HepG2 (cell line): Measurements from ENCODE around the gene KRTAP10-9. TPM values are rescaled to one million over a fixed set of nuclear protein-coding genes. Genes with fewer than 3 reads are reported as not detected.

ENCODE experiments used
- ATAC-seq: fragments of 200-7000 bp; cut with Tn5 transposase; 3 replicates; pipeline ENCODE4 v1.9.1; 2020; ENCODE audit warnings: mild to moderate bottlenecking, moderate library complexity
- BruUV-seq: library from RNA; stranded (reverse); fragments of 400-500 nt; replicated peaks from 2 replicates; lab custom pipeline; 2021; lab: Mats Ljungman, UMichigan
- CTCF ChIA-PET: fragments of 300-600 bp; formaldehyde crosslinking; extraction: SDS; loops from one replicate; lab custom pipeline; 2021; ENCODE audit warnings: low total read pairs, inconsistent platforms, low intra/inter-chr PET ratio; lab: Yijun Ruan, JAX
- POLR2A ChIA-PET: fragments of 350-600 bp; sonication (Branson Sonifier 250); formaldehyde crosslinking; loops from one replicate; lab custom pipeline; 2020; ENCODE audit warnings: antibody characterized with exemption, inconsistent platforms; lab: Yijun Ruan, JAX
- DNase-seq: peaks from one replicate; pipeline ENCODE4 v3.0.0-alpha.2; 2015; ENCODE audit warnings: low spot score
- FAIRE-seq: peaks from 3 replicates; lab custom pipeline; 2011; peaks lifted over from hg19 to GRCh38; lab: Jason Lieb, UNC
- H2AFZ ChIP-seq: one replicate; pipeline ENCODE4 v1.6.1; 2011; ENCODE audit warnings: low read length, inconsistent platforms
- H3K27ac ChIP-seq: fragments of 300-600 bp; 3 replicates; pipeline ENCODE4 v1.8.0; 2011; ENCODE audit warnings: mixed run types, mild to moderate bottlenecking, mixed read lengths, low read length, inconsistent platforms; ENCODE audit not compliant: insufficient read depth; ENCODE audit errors: extremely low read length
- H3K27me3 ChIP-seq, 2 experiments: fragments of 200-600 bp in 1 of 2; 2 replicates in 1 of 2; 3 replicates in 1 of 2; pipeline versions ENCODE4 v1.6.0 to v1.8.0; 2011; ENCODE audit warnings: low read length in 2 of 2, mild to moderate bottlenecking in 2 of 2, moderate library complexity in 2 of 2, inconsistent platforms in 1 of 2; ENCODE audit not compliant: insufficient read depth in 2 of 2, control insufficient read depth in 1 of 2
- H3K36me3 ChIP-seq, 2 experiments: fragments of 200-600 bp in 1 of 2; replicated peaks in 1 of 2; 2 replicates in 1 of 2; 3 replicates in 1 of 2; pipeline versions ENCODE4 v1.5.1 to v1.8.0; 2011; ENCODE audit warnings: low read length in 2 of 2, inconsistent platforms in 1 of 2; ENCODE audit not compliant: insufficient read depth in 2 of 2, control insufficient read depth in 1 of 2
- H3K4me1 ChIP-seq: 2 replicates; pipeline ENCODE4 v1.5.1; 2012; ENCODE audit warnings: low read length, inconsistent platforms; ENCODE audit not compliant: insufficient read depth
- H3K4me2 ChIP-seq: 2 replicates; pipeline ENCODE4 v1.6.0; 2011; ENCODE audit warnings: low read depth, low read length, inconsistent platforms
- H3K4me3 ChIP-seq, 3 experiments: fragments of 200-600 bp in 1 of 3; sonication (generic), shearing (Covaris generic) in 1 of 3; replicated peaks in 1 of 3; 2 replicates each; pipeline ENCODE4 v1.5.1; 2011 to 2016; ENCODE audit warnings: low read length in 3 of 3, inconsistent platforms in 2 of 3, low read depth in 2 of 3, mild to moderate bottlenecking in 2 of 3, control low read depth in 1 of 3, mixed read lengths in 1 of 3; ENCODE audit not compliant: insufficient read depth in 1 of 3
- H3K79me2 ChIP-seq: one replicate; pipeline ENCODE4 v1.6.1; 2011; ENCODE audit warnings: low read length, inconsistent platforms; ENCODE audit not compliant: insufficient read depth
- H3K9ac ChIP-seq: 2 replicates; pipeline ENCODE4 v1.6.0; 2011; ENCODE audit warnings: mild to moderate bottlenecking, low read depth, low read length, inconsistent platforms; ENCODE audit not compliant: insufficient read depth
- H3K9me3 ChIP-seq: 2 replicates; pipeline ENCODE4 v1.5.1; 2012; ENCODE audit warnings: mild to moderate bottlenecking, low read length
- H4K20me1 ChIP-seq: 2 replicates; pipeline ENCODE4 v1.6.0; 2011; ENCODE audit warnings: inconsistent platforms, mild to moderate bottlenecking, low read length, moderate library complexity; ENCODE audit not compliant: insufficient read depth
- ARNTL ChIP-seq: sonication (generic); formaldehyde crosslinking; IDR thresholded peaks from 2 replicates; pipeline ENCODE4 v1.4.0; 2020; ENCODE audit warnings: mild to moderate bottlenecking, missing genetic modification reagents
- BHLHE40 ChIP-seq: IDR thresholded peaks from 2 replicates; pipeline ENCODE4 v1.6.1; 2011; ENCODE audit warnings: low read length, improper control_type of control experiment
- HOXA7 ChIP-seq: sonication (generic); formaldehyde crosslinking; IDR thresholded peaks from 2 replicates; pipeline ENCODE4 v1.8.1; 2022; ENCODE audit warnings: mild to moderate bottlenecking, missing genetic modification reagents, moderate library complexity
- MLX ChIP-seq: IDR thresholded peaks from 2 replicates; pipeline ENCODE4 v1.6.1; 2016
- SKI ChIP-seq: fragments of 450-650 bp; IDR thresholded peaks from one replicate; pipeline ENCODE4 v1.6.1; 2018; ENCODE audit warnings: mild to moderate bottlenecking; ENCODE audit not compliant: partially characterized antibody
- ZNF20 ChIP-seq: sonication (generic); formaldehyde crosslinking; IDR thresholded peaks from 2 replicates; pipeline ENCODE4 v1.4.0; 2020; ENCODE audit warnings: mild to moderate bottlenecking, moderate library complexity, missing genetic modification reagents
- ZNF3 ChIP-seq: IDR thresholded peaks from 2 replicates; pipeline ENCODE4 v1.7.0; 2017; ENCODE audit warnings: inconsistent platforms
- WGBS: methylation state at CpG from one replicate; pipeline ENCODE4 v1.1.6; 2017; ENCODE audit warnings: low lambda C conversion rate; 5-methylcytosine and 5-hydroxymethylcytosine counted together
- in situ Hi-C: cut with HindIII; loops from 2 replicates; pipeline ENCODE4 v1.10.0; 2017; ENCODE audit warnings: low pct_unique_long_range_greater_than_20kb; ENCODE audit not compliant: extremely low pct_ligation_motif_present
- intact Hi-C: fragments of 100-400 bp; cut with micrococcal nuclease; formaldehyde crosslinking; loops from one replicate; pipeline ENCODE4 v1.10.0; 2022; ENCODE audit not compliant: unreplicated experiment
- polyA plus RNA-seq, 8 experiments: library from polyadenylated mRNA; depleted of rRNA in 3 of 8; stranded (reverse) in 7 of 8; unstranded in 1 of 8; fragments of >200 nt; fragmentation: Illumina TruSeq in 4 of 8; extraction: Trizol in 4 of 8; gene quantifications; 2 replicates each; pipeline versions ENCODE4 v1.2.1 to v1.2.3, GENCODE V29; 2011 to 2016; ENCODE audit warnings: low read depth in 4 of 8, missing spikeins in 1 of 8, mixed read lengths in 1 of 8; ENCODE audit not compliant: insufficient read depth in 1 of 8
- total RNA-seq, 5 experiments: library from RNA; depleted of rRNA; stranded (reverse); fragments of >200 nt; fragmentation: Illumina TruSeq; extraction: Trizol; gene quantifications; 2 replicates each; pipeline ENCODE4 v1.2.3, GENCODE V29; 2016; ENCODE audit warnings: low read depth in 1 of 5
- TF ChIP-seq, protein P1 (sequence below): sonication (generic); formaldehyde crosslinking; IDR thresholded peaks from 2 replicates; pipeline ENCODE4 v1.4.0; 2020; ENCODE audit warnings: missing genetic modification reagents
- TF ChIP-seq, protein P2 (sequence below): sonication (generic); formaldehyde crosslinking; IDR thresholded peaks from 2 replicates; pipeline ENCODE4 v1.4.0; 2020; ENCODE audit warnings: low read depth, mild to moderate bottlenecking, missing genetic modification reagents

Gene KRTAP10-9
- total and polyA plus RNA-seq, 2 of the 13 experiments (the other 11 are each of a cell fraction or from before 2014, with no cell fraction given): not detected

DNA sequence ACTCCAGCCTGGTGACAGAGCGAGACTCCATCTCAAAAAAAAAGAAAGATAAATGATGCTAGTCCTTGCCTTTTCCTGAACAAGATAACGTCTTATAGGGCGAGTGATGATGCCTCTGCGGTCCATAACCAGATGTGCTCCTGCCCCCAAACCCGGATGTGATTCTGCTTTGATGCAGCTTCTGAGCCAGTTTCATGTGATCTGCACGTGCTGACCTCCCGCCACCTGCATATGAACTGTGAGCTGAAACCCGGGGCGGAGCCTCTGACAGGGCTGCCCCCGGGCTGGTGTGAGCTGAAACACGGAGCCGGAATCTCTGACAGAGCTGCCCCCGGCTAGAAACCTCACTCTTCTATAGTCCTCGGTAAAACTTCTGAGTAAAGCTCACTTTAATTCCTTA lies 26.2 kb downstream of the KRTAP10-9 start (continued):
- TF ChIP-seq ZNF20 (CRISPR knock-in tag) (no peak), ZNF3 (CRISPR knock-in tag) (no peak), HOXA7 (no peak), MLX (CRISPR knock-in tag) (peak; percentile 50; the same call in 1 of the 2 replicates), ARNTL (CRISPR knock-in tag) (no peak)
- TF ChIP-seq, protein P1, sequence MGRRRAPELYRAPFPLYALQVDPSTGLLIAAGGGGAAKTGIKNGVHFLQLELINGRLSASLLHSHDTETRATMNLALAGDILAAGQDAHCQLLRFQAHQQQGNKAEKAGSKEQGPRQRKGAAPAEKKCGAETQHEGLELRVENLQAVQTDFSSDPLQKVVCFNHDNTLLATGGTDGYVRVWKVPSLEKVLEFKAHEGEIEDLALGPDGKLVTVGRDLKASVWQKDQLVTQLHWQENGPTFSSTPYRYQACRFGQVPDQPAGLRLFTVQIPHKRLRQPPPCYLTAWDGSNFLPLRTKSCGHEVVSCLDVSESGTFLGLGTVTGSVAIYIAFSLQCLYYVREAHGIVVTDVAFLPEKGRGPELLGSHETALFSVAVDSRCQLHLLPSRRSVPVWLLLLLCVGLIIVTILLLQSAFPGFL (CRISPR knock-in tag): no peak
- TF ChIP-seq, protein P2, sequence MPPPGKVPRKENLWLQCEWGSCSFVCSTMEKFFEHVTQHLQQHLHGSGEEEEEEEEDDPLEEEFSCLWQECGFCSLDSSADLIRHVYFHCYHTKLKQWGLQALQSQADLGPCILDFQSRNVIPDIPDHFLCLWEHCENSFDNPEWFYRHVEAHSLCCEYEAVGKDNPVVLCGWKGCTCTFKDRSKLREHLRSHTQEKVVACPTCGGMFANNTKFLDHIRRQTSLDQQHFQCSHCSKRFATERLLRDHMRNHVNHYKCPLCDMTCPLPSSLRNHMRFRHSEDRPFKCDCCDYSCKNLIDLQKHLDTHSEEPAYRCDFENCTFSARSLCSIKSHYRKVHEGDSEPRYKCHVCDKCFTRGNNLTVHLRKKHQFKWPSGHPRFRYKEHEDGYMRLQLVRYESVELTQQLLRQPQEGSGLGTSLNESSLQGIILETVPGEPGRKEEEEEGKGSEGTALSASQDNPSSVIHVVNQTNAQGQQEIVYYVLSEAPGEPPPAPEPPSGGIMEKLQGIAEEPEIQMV (CRISPR knock-in tag): no peak
- TF ChIP-seq, all 625 proteins: peak for 16

DNA sequence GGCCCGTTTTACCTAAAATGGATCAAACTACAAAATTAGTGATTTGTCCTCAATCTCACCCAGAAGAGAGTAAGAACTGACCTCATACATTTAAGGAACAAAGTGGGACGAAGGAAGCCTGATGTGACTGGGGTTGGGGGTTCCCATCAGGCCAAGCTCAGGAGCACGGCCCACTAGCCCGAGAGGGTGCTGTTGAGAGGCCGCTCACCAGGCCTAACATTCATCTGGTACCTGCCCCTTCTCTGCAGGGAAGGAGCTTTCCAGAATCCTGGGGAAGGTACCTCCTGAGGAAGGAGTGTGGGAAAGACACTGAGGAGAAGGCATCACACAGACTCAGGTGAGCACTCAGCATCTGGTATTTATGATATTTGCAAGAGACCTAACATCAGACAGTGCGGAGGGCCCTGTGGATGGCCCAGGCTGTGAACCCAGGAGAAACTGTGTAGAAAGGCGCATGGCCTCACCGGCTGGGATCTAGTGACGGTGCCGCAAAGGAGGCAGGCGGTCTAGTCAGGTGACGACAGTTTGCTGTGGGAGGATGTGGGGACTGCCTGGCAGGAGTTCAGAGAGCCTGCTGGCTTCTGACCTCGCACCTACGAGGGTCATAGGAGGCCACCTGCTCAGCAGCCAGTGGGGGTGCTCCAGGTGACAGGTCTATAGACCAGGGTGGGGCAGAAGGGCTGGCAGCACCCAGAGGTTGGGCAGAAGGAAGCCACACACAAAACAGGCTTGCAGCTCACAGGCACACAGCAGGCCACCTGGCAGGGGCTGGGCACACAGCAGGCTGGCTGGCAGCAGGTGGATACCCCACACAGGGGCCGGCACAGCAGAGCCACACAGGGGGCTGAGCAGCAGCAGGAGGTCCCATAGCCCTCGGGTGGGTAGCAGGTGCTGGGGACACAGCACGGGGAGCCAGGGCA lies 27.0 kb downstream of the KRTAP10-9 start:
- DNase-seq (no peak), ATAC-seq (no peak), FAIRE-seq (no peak)
- intact Hi-C loops: no loop called here
- Histone ChIP-seq H3K4me2 (no peak overlapping the region), H3K79me2 (no peaks in the 10 kb centered on the region), H4K20me1 (no peaks in the 10 kb centered on the region), H3K4me3 (no peak overlapping the region), H3K36me3 (no peaks in the 10 kb centered on the region), H2AFZ (no peak overlapping the region), H3K9ac (no peak overlapping the region), H3K27me3 (peaks cover 3 to 23% of the 10 kb centered on the region in 2 experiments; a peak in 3 of 5 replicates), H3K9me3 (peaks cover 4% of the 10 kb centered on the region; the same call in 1 of the 2 replicates), H3K27ac (no peak overlapping the region), H3K4me1 (peaks cover 6% of the 10 kb centered on the region; the same call in 1 of the 2 replicates)
- no TSS peak for BruUV-seq
- ChIA-PET POLR2A (no interaction called here), CTCF (no interaction called here)
- in situ Hi-C loops: no loop called here
- WGBS: 52% methylated on average over 14 of the region's 17 CpGs
- no peak for TF ChIP-seq BHLHE40
- no peak for TF ChIP-seq SKI
